WTC11 (cell line): ENCODE data around the gene NME4.

Experiments used
- CBFB ChIP-seq: sonication (generic); formaldehyde crosslinking; IDR thresholded peaks from 2 replicates; pipeline ENCODE4 v1.8.1; 2022; ENCODE audit warnings: mild to moderate bottlenecking, low read depth, missing genetic modification reagents
- CREB1 ChIP-seq: sonication (generic); formaldehyde crosslinking; IDR thresholded peaks from 2 replicates; pipeline ENCODE4 v1.8.0; 2023; ENCODE audit warnings: mild to moderate bottlenecking, missing genetic modification reagents
- IRF2 ChIP-seq: sonication (generic); formaldehyde crosslinking; IDR thresholded peaks from 2 replicates; pipeline ENCODE4 v1.8.0; 2022; ENCODE audit warnings: low read depth, missing genetic modification reagents, borderline replicate concordance
- JUN ChIP-seq: sonication (generic); formaldehyde crosslinking; IDR thresholded peaks from 2 replicates; pipeline ENCODE4 v1.8.0; 2023; ENCODE audit warnings: mild to moderate bottlenecking, missing genetic modification reagents
- SMAD4 ChIP-seq: sonication (generic); formaldehyde crosslinking; IDR thresholded peaks from 2 replicates; pipeline ENCODE4 v1.8.0; 2022; ENCODE audit warnings: mild to moderate bottlenecking, missing genetic modification reagents
- ZNF263 ChIP-seq: sonication (generic); formaldehyde crosslinking; IDR thresholded peaks from 2 replicates; pipeline ENCODE4 v1.8.1; 2022; ENCODE audit warnings: low read depth, mild to moderate bottlenecking, moderate library complexity, missing genetic modification reagents
- TF ChIP-seq, protein P1 (sequence below): sonication (generic); formaldehyde crosslinking; IDR thresholded peaks from 2 replicates; pipeline ENCODE4 v1.8.0; 2023; ENCODE audit warnings: missing genetic modification reagents
- TF ChIP-seq, protein P2 (sequence below): fragments of 200-600 bp; IDR thresholded peaks from 2 replicates; pipeline ENCODE4 v1.8.0; 2022; ENCODE audit warnings: antibody characterized with exemption
- TF ChIP-seq, protein P3 (sequence below): sonication (generic); formaldehyde crosslinking; IDR thresholded peaks from 2 replicates; pipeline ENCODE4 v1.8.1; 2023; ENCODE audit warnings: mild to moderate bottlenecking, missing genetic modification reagents, borderline replicate concordance
- TF ChIP-seq, protein P4 (sequence below): sonication (generic); formaldehyde crosslinking; IDR thresholded peaks from 2 replicates; pipeline ENCODE4 v1.8.1; 2023; ENCODE audit warnings: mild to moderate bottlenecking, missing genetic modification reagents
- TF ChIP-seq, protein P5 (sequence below): sonication (generic); formaldehyde crosslinking; IDR thresholded peaks from 2 replicates; pipeline ENCODE4 v1.8.1; 2023; ENCODE audit warnings: mild to moderate bottlenecking, moderate library complexity, missing genetic modification reagents
- TF ChIP-seq, protein P6 (sequence below): sonication (generic); formaldehyde crosslinking; IDR thresholded peaks from 2 replicates; pipeline ENCODE4 v1.8.1; 2023; ENCODE audit warnings: mild to moderate bottlenecking, missing genetic modification reagents, moderate library complexity
- TF ChIP-seq, protein P7 (sequence below): sonication (generic); formaldehyde crosslinking; conservative IDR thresholded peaks from 2 replicates; pipeline ENCODE4 v1.8.1; 2022; ENCODE audit warnings: mild to moderate bottlenecking, missing genetic modification reagents
- TF ChIP-seq, protein P8 (sequence below): sonication (generic); formaldehyde crosslinking; IDR thresholded peaks from 2 replicates; pipeline ENCODE4 v1.8.1; 2022; ENCODE audit warnings: mild to moderate bottlenecking, missing genetic modification reagents, moderate library complexity, borderline replicate concordance

DNA sequence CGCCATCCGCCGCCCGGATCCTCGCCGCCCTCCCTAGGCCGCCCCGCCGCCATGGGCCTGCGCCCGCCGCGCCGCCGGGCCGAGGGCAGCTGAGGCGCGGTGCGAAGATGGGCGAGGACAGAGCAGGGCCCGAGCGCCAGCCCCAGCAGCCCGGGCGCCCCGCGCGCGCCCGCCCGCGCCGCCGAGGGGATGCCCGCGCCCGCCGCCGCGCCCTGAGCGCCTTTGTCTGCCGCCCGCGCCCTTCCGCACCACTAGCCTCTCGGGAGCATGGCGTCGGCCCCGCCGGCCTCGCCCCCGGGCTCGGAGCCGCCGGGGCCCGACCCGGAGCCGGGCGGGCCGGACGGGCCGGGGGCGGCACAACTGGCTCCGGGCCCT lies 28.7 kb downstream of the NME4 start:
- TF ChIP-seq, protein P1, sequence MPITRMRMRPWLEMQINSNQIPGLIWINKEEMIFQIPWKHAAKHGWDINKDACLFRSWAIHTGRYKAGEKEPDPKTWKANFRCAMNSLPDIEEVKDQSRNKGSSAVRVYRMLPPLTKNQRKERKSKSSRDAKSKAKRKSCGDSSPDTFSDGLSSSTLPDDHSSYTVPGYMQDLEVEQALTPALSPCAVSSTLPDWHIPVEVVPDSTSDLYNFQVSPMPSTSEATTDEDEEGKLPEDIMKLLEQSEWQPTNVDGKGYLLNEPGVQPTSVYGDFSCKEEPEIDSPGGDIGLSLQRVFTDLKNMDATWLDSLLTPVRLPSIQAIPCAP (CRISPR knock-in tag): no peak
- TF ChIP-seq, protein P2, sequence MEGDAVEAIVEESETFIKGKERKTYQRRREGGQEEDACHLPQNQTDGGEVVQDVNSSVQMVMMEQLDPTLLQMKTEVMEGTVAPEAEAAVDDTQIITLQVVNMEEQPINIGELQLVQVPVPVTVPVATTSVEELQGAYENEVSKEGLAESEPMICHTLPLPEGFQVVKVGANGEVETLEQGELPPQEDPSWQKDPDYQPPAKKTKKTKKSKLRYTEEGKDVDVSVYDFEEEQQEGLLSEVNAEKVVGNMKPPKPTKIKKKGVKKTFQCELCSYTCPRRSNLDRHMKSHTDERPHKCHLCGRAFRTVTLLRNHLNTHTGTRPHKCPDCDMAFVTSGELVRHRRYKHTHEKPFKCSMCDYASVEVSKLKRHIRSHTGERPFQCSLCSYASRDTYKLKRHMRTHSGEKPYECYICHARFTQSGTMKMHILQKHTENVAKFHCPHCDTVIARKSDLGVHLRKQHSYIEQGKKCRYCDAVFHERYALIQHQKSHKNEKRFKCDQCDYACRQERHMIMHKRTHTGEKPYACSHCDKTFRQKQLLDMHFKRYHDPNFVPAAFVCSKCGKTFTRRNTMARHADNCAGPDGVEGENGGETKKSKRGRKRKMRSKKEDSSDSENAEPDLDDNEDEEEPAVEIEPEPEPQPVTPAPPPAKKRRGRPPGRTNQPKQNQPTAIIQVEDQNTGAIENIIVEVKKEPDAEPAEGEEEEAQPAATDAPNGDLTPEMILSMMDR: no peak
- TF ChIP-seq, protein P3, sequence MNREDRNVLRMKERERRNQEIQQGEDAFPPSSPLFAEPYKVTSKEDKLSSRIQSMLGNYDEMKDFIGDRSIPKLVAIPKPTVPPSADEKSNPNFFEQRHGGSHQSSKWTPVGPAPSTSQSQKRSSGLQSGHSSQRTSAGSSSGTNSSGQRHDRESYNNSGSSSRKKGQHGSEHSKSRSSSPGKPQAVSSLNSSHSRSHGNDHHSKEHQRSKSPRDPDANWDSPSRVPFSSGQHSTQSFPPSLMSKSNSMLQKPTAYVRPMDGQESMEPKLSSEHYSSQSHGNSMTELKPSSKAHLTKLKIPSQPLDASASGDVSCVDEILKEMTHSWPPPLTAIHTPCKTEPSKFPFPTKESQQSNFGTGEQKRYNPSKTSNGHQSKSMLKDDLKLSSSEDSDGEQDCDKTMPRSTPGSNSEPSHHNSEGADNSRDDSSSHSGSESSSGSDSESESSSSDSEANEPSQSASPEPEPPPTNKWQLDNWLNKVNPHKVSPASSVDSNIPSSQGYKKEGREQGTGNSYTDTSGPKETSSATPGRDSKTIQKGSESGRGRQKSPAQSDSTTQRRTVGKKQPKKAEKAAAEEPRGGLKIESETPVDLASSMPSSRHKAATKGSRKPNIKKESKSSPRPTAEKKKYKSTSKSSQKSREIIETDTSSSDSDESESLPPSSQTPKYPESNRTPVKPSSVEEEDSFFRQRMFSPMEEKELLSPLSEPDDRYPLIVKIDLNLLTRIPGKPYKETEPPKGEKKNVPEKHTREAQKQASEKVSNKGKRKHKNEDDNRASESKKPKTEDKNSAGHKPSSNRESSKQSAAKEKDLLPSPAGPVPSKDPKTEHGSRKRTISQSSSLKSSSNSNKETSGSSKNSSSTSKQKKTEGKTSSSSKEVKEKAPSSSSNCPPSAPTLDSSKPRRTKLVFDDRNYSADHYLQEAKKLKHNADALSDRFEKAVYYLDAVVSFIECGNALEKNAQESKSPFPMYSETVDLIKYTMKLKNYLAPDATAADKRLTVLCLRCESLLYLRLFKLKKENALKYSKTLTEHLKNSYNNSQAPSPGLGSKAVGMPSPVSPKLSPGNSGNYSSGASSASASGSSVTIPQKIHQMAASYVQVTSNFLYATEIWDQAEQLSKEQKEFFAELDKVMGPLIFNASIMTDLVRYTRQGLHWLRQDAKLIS (CRISPR knock-in tag): no peak
- TF ChIP-seq, protein P4, sequence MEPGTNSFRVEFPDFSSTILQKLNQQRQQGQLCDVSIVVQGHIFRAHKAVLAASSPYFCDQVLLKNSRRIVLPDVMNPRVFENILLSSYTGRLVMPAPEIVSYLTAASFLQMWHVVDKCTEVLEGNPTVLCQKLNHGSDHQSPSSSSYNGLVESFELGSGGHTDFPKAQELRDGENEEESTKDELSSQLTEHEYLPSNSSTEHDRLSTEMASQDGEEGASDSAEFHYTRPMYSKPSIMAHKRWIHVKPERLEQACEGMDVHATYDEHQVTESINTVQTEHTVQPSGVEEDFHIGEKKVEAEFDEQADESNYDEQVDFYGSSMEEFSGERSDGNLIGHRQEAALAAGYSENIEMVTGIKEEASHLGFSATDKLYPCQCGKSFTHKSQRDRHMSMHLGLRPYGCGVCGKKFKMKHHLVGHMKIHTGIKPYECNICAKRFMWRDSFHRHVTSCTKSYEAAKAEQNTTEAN (CRISPR knock-in tag): no peak
- no peak for TF ChIP-seq JUN (CRISPR knock-in tag)
- TF ChIP-seq, protein P5, sequence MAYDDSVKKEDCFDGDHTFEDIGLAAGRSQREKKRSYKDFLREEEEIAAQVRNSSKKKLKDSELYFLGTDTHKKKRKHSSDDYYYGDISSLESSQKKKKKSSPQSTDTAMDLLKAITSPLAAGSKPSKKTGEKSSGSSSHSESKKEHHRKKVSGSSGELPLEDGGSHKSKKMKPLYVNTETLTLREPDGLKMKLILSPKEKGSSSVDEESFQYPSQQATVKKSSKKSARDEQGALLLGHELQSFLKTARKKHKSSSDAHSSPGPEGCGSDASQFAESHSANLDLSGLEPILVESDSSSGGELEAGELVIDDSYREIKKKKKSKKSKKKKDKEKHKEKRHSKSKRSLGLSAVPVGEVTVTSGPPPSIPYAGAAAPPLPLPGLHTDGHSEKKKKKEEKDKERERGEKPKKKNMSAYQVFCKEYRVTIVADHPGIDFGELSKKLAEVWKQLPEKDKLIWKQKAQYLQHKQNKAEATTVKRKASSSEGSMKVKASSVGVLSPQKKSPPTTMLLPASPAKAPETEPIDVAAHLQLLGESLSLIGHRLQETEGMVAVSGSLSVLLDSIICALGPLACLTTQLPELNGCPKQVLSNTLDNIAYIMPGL (CRISPR knock-in tag): no peak
- no peak for TF ChIP-seq CREB1 (CRISPR knock-in tag)
- TF ChIP-seq, protein P6, sequence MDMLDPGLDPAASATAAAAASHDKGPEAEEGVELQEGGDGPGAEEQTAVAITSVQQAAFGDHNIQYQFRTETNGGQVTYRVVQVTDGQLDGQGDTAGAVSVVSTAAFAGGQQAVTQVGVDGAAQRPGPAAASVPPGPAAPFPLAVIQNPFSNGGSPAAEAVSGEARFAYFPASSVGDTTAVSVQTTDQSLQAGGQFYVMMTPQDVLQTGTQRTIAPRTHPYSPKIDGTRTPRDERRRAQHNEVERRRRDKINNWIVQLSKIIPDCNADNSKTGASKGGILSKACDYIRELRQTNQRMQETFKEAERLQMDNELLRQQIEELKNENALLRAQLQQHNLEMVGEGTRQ (CRISPR knock-in tag): no peak
- TF ChIP-seq, protein P7, sequence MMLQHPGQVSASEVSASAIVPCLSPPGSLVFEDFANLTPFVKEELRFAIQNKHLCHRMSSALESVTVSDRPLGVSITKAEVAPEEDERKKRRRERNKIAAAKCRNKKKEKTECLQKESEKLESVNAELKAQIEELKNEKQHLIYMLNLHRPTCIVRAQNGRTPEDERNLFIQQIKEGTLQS (CRISPR knock-in tag): no peak
- TF ChIP-seq, protein P8, sequence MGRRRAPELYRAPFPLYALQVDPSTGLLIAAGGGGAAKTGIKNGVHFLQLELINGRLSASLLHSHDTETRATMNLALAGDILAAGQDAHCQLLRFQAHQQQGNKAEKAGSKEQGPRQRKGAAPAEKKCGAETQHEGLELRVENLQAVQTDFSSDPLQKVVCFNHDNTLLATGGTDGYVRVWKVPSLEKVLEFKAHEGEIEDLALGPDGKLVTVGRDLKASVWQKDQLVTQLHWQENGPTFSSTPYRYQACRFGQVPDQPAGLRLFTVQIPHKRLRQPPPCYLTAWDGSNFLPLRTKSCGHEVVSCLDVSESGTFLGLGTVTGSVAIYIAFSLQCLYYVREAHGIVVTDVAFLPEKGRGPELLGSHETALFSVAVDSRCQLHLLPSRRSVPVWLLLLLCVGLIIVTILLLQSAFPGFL (CRISPR knock-in tag): no peak
- no peak for TF ChIP-seq CBFB (CRISPR knock-in tag)
- no peak for TF ChIP-seq ZNF263 (CRISPR knock-in tag)
- TF ChIP-seq IRF2 (CRISPR knock-in tag): no peak
- TF ChIP-seq SMAD4 (CRISPR knock-in tag): no peak
